OCI-LY1 (cell line): ENCODE measurements around the gene VEGFB.

Source experiments
- EZH2 ChIP-seq: fragments of 200-600 bp; sonication (generic), shearing (Covaris generic); IDR thresholded peaks from 2 replicates; pipeline ENCODE4 v1.8.0; 2017; ENCODE audit warnings: borderline replicate concordance, mixed run types, mild to moderate bottlenecking, antibody characterized with exemption, low read length, moderate library complexity, mixed read lengths
- TF ChIP-seq, protein P1 (sequence below): fragments of 200-600 bp; sonication (generic), shearing (Covaris generic); IDR thresholded peaks from 2 replicates; pipeline ENCODE4 v1.5.1; 2017; ENCODE audit warnings: mild to moderate bottlenecking, antibody characterized with exemption, low read length, moderate library complexity, mixed read lengths

- TF ChIP-seq, protein P1, sequence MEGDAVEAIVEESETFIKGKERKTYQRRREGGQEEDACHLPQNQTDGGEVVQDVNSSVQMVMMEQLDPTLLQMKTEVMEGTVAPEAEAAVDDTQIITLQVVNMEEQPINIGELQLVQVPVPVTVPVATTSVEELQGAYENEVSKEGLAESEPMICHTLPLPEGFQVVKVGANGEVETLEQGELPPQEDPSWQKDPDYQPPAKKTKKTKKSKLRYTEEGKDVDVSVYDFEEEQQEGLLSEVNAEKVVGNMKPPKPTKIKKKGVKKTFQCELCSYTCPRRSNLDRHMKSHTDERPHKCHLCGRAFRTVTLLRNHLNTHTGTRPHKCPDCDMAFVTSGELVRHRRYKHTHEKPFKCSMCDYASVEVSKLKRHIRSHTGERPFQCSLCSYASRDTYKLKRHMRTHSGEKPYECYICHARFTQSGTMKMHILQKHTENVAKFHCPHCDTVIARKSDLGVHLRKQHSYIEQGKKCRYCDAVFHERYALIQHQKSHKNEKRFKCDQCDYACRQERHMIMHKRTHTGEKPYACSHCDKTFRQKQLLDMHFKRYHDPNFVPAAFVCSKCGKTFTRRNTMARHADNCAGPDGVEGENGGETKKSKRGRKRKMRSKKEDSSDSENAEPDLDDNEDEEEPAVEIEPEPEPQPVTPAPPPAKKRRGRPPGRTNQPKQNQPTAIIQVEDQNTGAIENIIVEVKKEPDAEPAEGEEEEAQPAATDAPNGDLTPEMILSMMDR, result peak; percentile 40
- TF ChIP-seq EZH2, result no peak
Observed at GRCh38 chr11:64216879-64217278, 17.5 kb upstream of the VEGFB start.
